OCI-LY7 (cell line): ENCODE results near the gene PRR18. TPM values are rescaled to one million over a fixed set of nuclear protein-coding genes. Genes with fewer than 3 reads are reported as not detected.

Source experiments
- BruUV-seq: library from RNA; stranded (reverse); fragments of 400-500 nt; replicated peaks from 2 replicates; lab custom pipeline; 2021; lab: Mats Ljungman, UMichigan
- CTCF ChIA-PET: fragments of 300-600 bp; sonication (Branson Sonifier 250); formaldehyde crosslinking; loops from one replicate; lab custom pipeline; 2022; ENCODE audit warnings: antibody characterized with exemption; ENCODE audit not compliant: unreplicated experiment; lab: Charles Lee
- POLR2A ChIA-PET: fragments of 300-600 bp; sonication (Branson Sonifier 250); formaldehyde crosslinking; loops from one replicate; lab custom pipeline; 2022; ENCODE audit warnings: antibody characterized with exemption; lab: Charles Lee
- DNase-seq: peaks from one replicate; pipeline ENCODE4 v3.0.0-alpha.2; 2015; ENCODE audit warnings: low spot score
- H2AFZ ChIP-seq: fragments of 200-600 bp; sonication (generic), shearing (Covaris generic); 2 replicates; pipeline ENCODE4 v1.6.1; 2014; ENCODE audit warnings: mild to moderate bottlenecking, antibody characterized with exemption, low read length, moderate library complexity
- H3K27ac ChIP-seq: fragments of 200-600 bp; sonication (generic); 2 replicates; pipeline ENCODE4 v1.5.1; 2014; ENCODE audit warnings: mixed run types, low read depth, mild to moderate bottlenecking, moderate library complexity, low read length, inconsistent platforms; ENCODE audit not compliant: poor library complexity, severe bottlenecking
- H3K36me3 ChIP-seq: fragments of 200-600 bp; sonication (generic); 2 replicates; pipeline ENCODE4 v1.6.1; 2014; ENCODE audit warnings: mild to moderate bottlenecking, antibody characterized with exemption, low read length, moderate library complexity, mixed read lengths; ENCODE audit not compliant: insufficient read depth
- H3K4me1 ChIP-seq: fragments of 200-600 bp; sonication (generic); 2 replicates; pipeline ENCODE4 v1.5.1; 2014; ENCODE audit warnings: mild to moderate bottlenecking, low read length; ENCODE audit not compliant: insufficient read depth, poor library complexity, severe bottlenecking
- H3K4me2 ChIP-seq: fragments of 200-600 bp; sonication (generic); 2 replicates; pipeline ENCODE4 v1.6.1; 2014; ENCODE audit warnings: mild to moderate bottlenecking, low read length
- H3K4me3 ChIP-seq: fragments of 200-600 bp; sonication (generic); 2 replicates; pipeline ENCODE4 v1.5.1; 2014; ENCODE audit warnings: mild to moderate bottlenecking, low read depth, low read length; ENCODE audit not compliant: poor library complexity, severe bottlenecking
- H3K79me2 ChIP-seq: fragments of 200-600 bp; sonication (generic); 2 replicates; pipeline ENCODE4 v1.6.1; 2016; ENCODE audit warnings: low read depth, mild to moderate bottlenecking, low read length, moderate library complexity, mixed read lengths; ENCODE audit not compliant: insufficient read depth
- H3K9me2 ChIP-seq: fragments of 200-600 bp; sonication (generic); 2 replicates; pipeline ENCODE4 v1.6.1; 2016; ENCODE audit warnings: mild to moderate bottlenecking, low read length, mixed read lengths; ENCODE audit not compliant: insufficient read depth
- H3K9me3 ChIP-seq: fragments of 200-600 bp; sonication (generic); 2 replicates; pipeline ENCODE4 v1.6.1; 2014; ENCODE audit warnings: mild to moderate bottlenecking, mixed run types, low read length, mixed read lengths
- H4K20me1 ChIP-seq: fragments of 200-600 bp; sonication (generic); 2 replicates; pipeline ENCODE4 v1.6.1; 2014; ENCODE audit warnings: mild to moderate bottlenecking, antibody characterized with exemption, low read length, moderate library complexity, mixed read lengths; ENCODE audit not compliant: insufficient read depth
- CTCF ChIP-seq: fragments of 200-600 bp; sonication (generic); conservative IDR thresholded peaks from 2 replicates; pipeline ENCODE4 v1.5.1; 2014; ENCODE audit warnings: mild to moderate bottlenecking, antibody characterized with exemption, low read length, moderate library complexity, mixed read lengths
- EZH2phosphoT487 ChIP-seq: fragments of 200-600 bp; sonication (generic); IDR thresholded peaks from 2 replicates; pipeline ENCODE4 v1.6.1; 2018; ENCODE audit warnings: low read depth, borderline replicate concordance, mild to moderate bottlenecking, mixed run types, antibody characterized with exemption, low read length, moderate library complexity, mixed read lengths
- intact Hi-C: fragments of 100-400 bp; cut with micrococcal nuclease; formaldehyde crosslinking; loops from one replicate; pipeline ENCODE4 v1.10.0; 2022; ENCODE audit not compliant: unreplicated experiment
- total RNA-seq, 2 experiments: library from RNA; depleted of rRNA in 1 of 2; stranded (reverse); fragments of >200 nt in 1 of 2; shearing (Covaris generic) in 1 of 2; gene quantifications; 2 replicates each; pipeline ENCODE4 v1.2.3, GENCODE V29; 2014 to 2022

Gene PRR18
- total RNA-seq, 2 experiments from 2014 or later: 0.13 to 0.38 TPM

GRCh38 chr6:166318649-166319600, 10.7 kb upstream of the PRR18 start:
- Histone ChIP-seq H3K4me1 (no peaks in the 10 kb centered on the region), H3K27ac (no peak overlapping the region), H3K9me3 (no peaks in the 10 kb centered on the region), H3K36me3 (peaks cover 33% of the 10 kb centered on the region), H4K20me1 (no peaks in the 10 kb centered on the region), H3K79me2 (no peaks in the 10 kb centered on the region), H3K4me2 (no peak overlapping the region), H2AFZ (no peak overlapping the region), H3K9me2 (no peaks in the 10 kb centered on the region), H3K4me3 (no peak overlapping the region)
- no peak for DNase-seq
- intact Hi-C loops: no loop called here
- ChIA-PET CTCF (no interaction called here), POLR2A (no interaction called here)
- no peak for TF ChIP-seq EZH2phosphoT487
- no peak for TF ChIP-seq CTCF
- BruUV-seq: no TSS peak

GRCh38 chr6:166318227-166318626, 10.0 kb upstream of the PRR18 start:
- BruUV-seq: no TSS peak
- Histone ChIP-seq H3K4me3 (no peak overlapping the region), H4K20me1 (no peaks in the 10 kb centered on the region), H3K4me1 (no peaks in the 10 kb centered on the region), H3K9me3 (no peaks in the 10 kb centered on the region), H3K36me3 (peaks cover 27% of the 10 kb centered on the region), H3K4me2 (no peak overlapping the region), H3K27ac (no peak overlapping the region), H2AFZ (no peak overlapping the region), H3K9me2 (no peaks in the 10 kb centered on the region), H3K79me2 (no peaks in the 10 kb centered on the region)
- no peak for DNase-seq
- intact Hi-C loops: no loop called here
- TF ChIP-seq CTCF: no peak
- no peak for TF ChIP-seq EZH2phosphoT487
- CTCF ChIA-PET: no interaction called here
- POLR2A ChIA-PET: no interaction called here
